ENCODE results near the gene PRKCZ.

- TF ChIP-seq POLR2A (IDR thresholded peaks at IDR 0.05; ENCODE audit: low read depth, low read length): no peak
- TF ChIP-seq RCOR1 (IDR thresholded peaks at IDR 0.05; ENCODE audit: insufficient replicate concordance, low read length): no peak
- TF ChIP-seq CTCF (conservative IDR thresholded peaks at IDR 0.05; ENCODE audit: low read depth, low read length): no peak
- no peak for TF ChIP-seq SMC3 (IDR thresholded peaks at IDR 0.05; ENCODE audit: low read depth, low read length)
- TF ChIP-seq, protein P1, sequence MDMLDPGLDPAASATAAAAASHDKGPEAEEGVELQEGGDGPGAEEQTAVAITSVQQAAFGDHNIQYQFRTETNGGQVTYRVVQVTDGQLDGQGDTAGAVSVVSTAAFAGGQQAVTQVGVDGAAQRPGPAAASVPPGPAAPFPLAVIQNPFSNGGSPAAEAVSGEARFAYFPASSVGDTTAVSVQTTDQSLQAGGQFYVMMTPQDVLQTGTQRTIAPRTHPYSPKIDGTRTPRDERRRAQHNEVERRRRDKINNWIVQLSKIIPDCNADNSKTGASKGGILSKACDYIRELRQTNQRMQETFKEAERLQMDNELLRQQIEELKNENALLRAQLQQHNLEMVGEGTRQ (IDR thresholded peaks at IDR 0.05; ENCODE audit: low read depth, low read length): no peak
- TF ChIP-seq CEBPB (IDR thresholded peaks at IDR 0.05; ENCODE audit: low read depth, low read length): no peak
- no peak for TF ChIP-seq BHLHE40 (IDR thresholded peaks at IDR 0.05; ENCODE audit: low read depth, low read length)
- no peak for TF ChIP-seq MXI1 (IDR thresholded peaks at IDR 0.05; ENCODE audit: borderline replicate concordance, low read depth, low read length)
- TF ChIP-seq NFE2L2 (IDR thresholded peaks at IDR 0.05; ENCODE audit: low read depth, low read length): no peak
- TF ChIP-seq RAD21 (IDR thresholded peaks at IDR 0.05; ENCODE audit: low read length): no peak
- no peak for TF ChIP-seq RFX5 (IDR thresholded peaks at IDR 0.05; ENCODE audit: low read depth, low read length)
- no peak for TF ChIP-seq CHD1 (IDR thresholded peaks at IDR 0.05; ENCODE audit: low read depth, low read length)
- TF ChIP-seq, protein P2, sequence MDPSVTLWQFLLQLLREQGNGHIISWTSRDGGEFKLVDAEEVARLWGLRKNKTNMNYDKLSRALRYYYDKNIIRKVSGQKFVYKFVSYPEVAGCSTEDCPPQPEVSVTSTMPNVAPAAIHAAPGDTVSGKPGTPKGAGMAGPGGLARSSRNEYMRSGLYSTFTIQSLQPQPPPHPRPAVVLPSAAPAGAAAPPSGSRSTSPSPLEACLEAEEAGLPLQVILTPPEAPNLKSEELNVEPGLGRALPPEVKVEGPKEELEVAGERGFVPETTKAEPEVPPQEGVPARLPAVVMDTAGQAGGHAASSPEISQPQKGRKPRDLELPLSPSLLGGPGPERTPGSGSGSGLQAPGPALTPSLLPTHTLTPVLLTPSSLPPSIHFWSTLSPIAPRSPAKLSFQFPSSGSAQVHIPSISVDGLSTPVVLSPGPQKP (IDR thresholded peaks at IDR 0.05; ENCODE audit: borderline replicate concordance, low read depth, low read length): no peak
- no peak for TF ChIP-seq MAFK (IDR thresholded peaks at IDR 0.05; ENCODE audit: low read depth, low read length)
These were observed 4.3 kb downstream of the PRKCZ start for GRCh38 chr1:2054560-2054959.
